ENCODE results near the gene DNAH5. TPM values are rescaled to one million over a fixed set of nuclear protein-coding genes. Genes with fewer than 3 reads are reported as not detected.

Gene DNAH5
- total RNA-seq, 1 experiment from 2014 or later = 0.14 TPM

- no peaks in the 10 kb centered on the region for H3K27me3 ChIP-seq (replicated peaks; ENCODE audit: control insufficient read depth, insufficient read depth, low read length)
- H3K9me3 ChIP-seq = no peaks in the 10 kb centered on the region
- TF ChIP-seq CTCF (IDR thresholded peaks at IDR 0.05; ENCODE audit: insufficient read depth in 1 of 2, low read depth in 1 of 2, low read length in 1 of 2, severe bottlenecking in 1 of 2, unreplicated experiment in 1 of 2) = no peak
- peaks cover 27% of the 10 kb centered on the region for H3K9me3 Mint-ChIP-seq (ENCODE audit: unreplicated experiment)
- no peaks in the 10 kb centered on the region for H3K36me3 Mint-ChIP-seq (ENCODE audit: insufficient read depth, unreplicated experiment)
- intact Hi-C loops (cut with micrococcal nuclease; ENCODE audit: unreplicated experiment) = no loop called here
- no peak overlapping the region for H3K4me3 Mint-ChIP-seq (ENCODE audit: unreplicated experiment)
- H3K4me3 ChIP-seq (ENCODE audit: low read depth, low read length) = no peak overlapping the region
- H3K27ac Mint-ChIP-seq (ENCODE audit: unreplicated experiment) = no peak overlapping the region
- no peaks in the 10 kb centered on the region for H3K36me3 ChIP-seq (ENCODE audit: control insufficient read depth, insufficient read depth, low read length)
- no peaks in the 10 kb centered on the region for H3K27me3 Mint-ChIP-seq (ENCODE audit: insufficient read depth, unreplicated experiment)
- CTCF ChIA-PET = no interaction called here
- H3K4me1 Mint-ChIP-seq (ENCODE audit: low read depth, unreplicated experiment) = no peaks in the 10 kb centered on the region
- no TSS peak for BruUV-seq (replicated peaks)
- POLR2A ChIA-PET = no interaction called here
- no peak for DNase-seq
- no peaks in the 10 kb centered on the region for H3K4me1 ChIP-seq
Measured at GRCh38 chr5:13932561-13932960, 11.9 kb downstream of the DNAH5 start.

- ChIA-PET POLR2A (no interaction called here), CTCF (no interaction called here)
- Histone ChIP-seq H3K36me3 (ENCODE audit: control insufficient read depth, insufficient read depth, low read length) (no peaks in the 10 kb centered on the region), H3K4me1 (no peaks in the 10 kb centered on the region), H3K4me3 (ENCODE audit: low read depth, low read length) (no peak overlapping the region), H3K9me3 (no peaks in the 10 kb centered on the region), H3K27me3 (replicated peaks; ENCODE audit: control insufficient read depth, insufficient read depth, low read length) (no peaks in the 10 kb centered on the region)
- no peaks in the 10 kb centered on the region for H3K27me3 Mint-ChIP-seq (ENCODE audit: insufficient read depth, unreplicated experiment)
- TF ChIP-seq CTCF (IDR thresholded peaks at IDR 0.05; ENCODE audit: insufficient read depth in 1 of 2, low read depth in 1 of 2, low read length in 1 of 2, severe bottlenecking in 1 of 2, unreplicated experiment in 1 of 2) = no peak
- no peak overlapping the region for H3K27ac Mint-ChIP-seq (ENCODE audit: unreplicated experiment)
- no TSS peak for BruUV-seq (replicated peaks)
- DNase-seq = no peak
- H3K36me3 Mint-ChIP-seq (ENCODE audit: insufficient read depth, unreplicated experiment) = no peaks in the 10 kb centered on the region
- H3K9me3 Mint-ChIP-seq (ENCODE audit: unreplicated experiment) = peaks cover 27% of the 10 kb centered on the region
- intact Hi-C loops (cut with micrococcal nuclease; ENCODE audit: unreplicated experiment) = no loop called here
- H3K4me3 Mint-ChIP-seq (ENCODE audit: unreplicated experiment) = no peak overlapping the region
- H3K4me1 Mint-ChIP-seq (ENCODE audit: low read depth, unreplicated experiment) = no peaks in the 10 kb centered on the region
Measured at GRCh38 chr5:13932011-13932410, 12.5 kb downstream of the DNAH5 start.

- Histone ChIP-seq H3K4me3 (ENCODE audit: low read depth, low read length) (no peak overlapping the region), H3K36me3 (ENCODE audit: control insufficient read depth, insufficient read depth, low read length) (no peaks in the 10 kb centered on the region), H3K27me3 (replicated peaks; ENCODE audit: control insufficient read depth, insufficient read depth, low read length) (no peaks in the 10 kb centered on the region), H3K9me3 (no peaks in the 10 kb centered on the region), H3K4me1 (no peaks in the 10 kb centered on the region)
- H3K4me1 Mint-ChIP-seq (ENCODE audit: low read depth, unreplicated experiment) = no peaks in the 10 kb centered on the region
- no peak for DNase-seq
- H3K9me3 Mint-ChIP-seq (ENCODE audit: unreplicated experiment) = peaks cover 27% of the 10 kb centered on the region
- ChIA-PET CTCF (no interaction called here), POLR2A (no interaction called here)
- TF ChIP-seq CTCF (IDR thresholded peaks at IDR 0.05; ENCODE audit: insufficient read depth in 1 of 2, low read depth in 1 of 2, low read length in 1 of 2, severe bottlenecking in 1 of 2, unreplicated experiment in 1 of 2) = no peak
- H3K27me3 Mint-ChIP-seq (ENCODE audit: insufficient read depth, unreplicated experiment) = no peaks in the 10 kb centered on the region
- no peak overlapping the region for H3K27ac Mint-ChIP-seq (ENCODE audit: unreplicated experiment)
- no TSS peak for BruUV-seq (replicated peaks)
- H3K36me3 Mint-ChIP-seq (ENCODE audit: insufficient read depth, unreplicated experiment) = no peaks in the 10 kb centered on the region
- intact Hi-C loops (cut with micrococcal nuclease; ENCODE audit: unreplicated experiment) = no loop called here
- no peak overlapping the region for H3K4me3 Mint-ChIP-seq (ENCODE audit: unreplicated experiment)
Measured at GRCh38 chr5:13930541-13931171, 13.8 kb downstream of the DNAH5 start.
